Mononuclear cell (primary cell): ENCODE measurements around the gene ROCK2. TPM values are rescaled to one million over a fixed set of nuclear protein-coding genes. Genes with fewer than 3 reads are reported as not detected.

Source experiments
- H3K27me3 ChIP-seq: 2 replicates; pipeline ENCODE4 v1.6.0; 2011; ENCODE audit warnings: low read length, control low read depth; ENCODE audit not compliant: insufficient read depth
- H3K4me1 ChIP-seq: 2 replicates; pipeline ENCODE4 v1.5.1; 2011; ENCODE audit warnings: mild to moderate bottlenecking, low read length, control low read depth; ENCODE audit not compliant: insufficient read depth
- H3K4me3 ChIP-seq: 2 replicates; pipeline ENCODE4 v1.5.1; 2011; ENCODE audit warnings: mild to moderate bottlenecking, low read length, moderate library complexity
- H3K9me3 ChIP-seq: 2 replicates; pipeline ENCODE4 v1.5.1; 2011; ENCODE audit warnings: low read depth, mild to moderate bottlenecking, control low read depth, low read length
- total RNA-seq: library from RNA; depleted of rRNA; stranded (reverse); fragments of >200 nt; gene quantifications from one replicate; pipeline ENCODE4 v1.2.3, GENCODE V29; 2012

Gene ROCK2
- total RNA-seq, 1 donor = 8.5 TPM

- H3K4me3 ChIP-seq = no peak overlapping the region
- no peaks in the 10 kb centered on the region for H3K4me1 ChIP-seq
- no peaks in the 10 kb centered on the region for H3K27me3 ChIP-seq
- H3K9me3 ChIP-seq = no peaks in the 10 kb centered on the region
Observed at GRCh38 chr2:11355194-11356053, 11.0 kb upstream of the ROCK2 start.

- Histone ChIP-seq H3K4me3 (no peak overlapping the region), H3K4me1 (no peaks in the 10 kb centered on the region), H3K9me3 (no peaks in the 10 kb centered on the region), H3K27me3 (no peaks in the 10 kb centered on the region)
Observed at GRCh38 chr2:11354363-11355154, 10.1 kb upstream of the ROCK2 start.

GRCh38 chr2:11352781-11353537 lies 8.5 kb upstream of the ROCK2 start:
- no peak overlapping the region for H3K4me3 ChIP-seq
- H3K4me1 ChIP-seq = no peaks in the 10 kb centered on the region
- no peaks in the 10 kb centered on the region for H3K27me3 ChIP-seq
- no peaks in the 10 kb centered on the region for H3K9me3 ChIP-seq

- Histone ChIP-seq H3K27me3 (no peaks in the 10 kb centered on the region), H3K4me3 (no peak overlapping the region), H3K4me1 (peaks cover 9% of the 10 kb centered on the region), H3K9me3 (no peaks in the 10 kb centered on the region)
Observed at GRCh38 chr2:11348209-11348749, 3.8 kb upstream of the ROCK2 start.

GRCh38 chr2:11347403-11347959 lies 3.0 kb upstream of the ROCK2 start:
- Histone ChIP-seq H3K4me3 (no peak overlapping the region), H3K9me3 (no peaks in the 10 kb centered on the region), H3K27me3 (no peaks in the 10 kb centered on the region), H3K4me1 (peaks cover 17% of the 10 kb centered on the region)

GRCh38 chr2:11346023-11346482 lies 1.6 kb upstream of the ROCK2 start:
- no peak overlapping the region for H3K4me3 ChIP-seq
- H3K9me3 ChIP-seq = no peaks in the 10 kb centered on the region
- H3K4me1 ChIP-seq = peaks cover 19% of the 10 kb centered on the region
- H3K27me3 ChIP-seq = no peaks in the 10 kb centered on the region

GRCh38 chr2:11344956-11345677 lies 681 bp upstream of the ROCK2 start:
- Histone ChIP-seq H3K4me1 (peaks cover 19% of the 10 kb centered on the region), H3K27me3 (no peaks in the 10 kb centered on the region), H3K4me3 (peak overlapping the region; percentile 73), H3K9me3 (no peaks in the 10 kb centered on the region)

- no peaks in the 10 kb centered on the region for H3K27me3 ChIP-seq
- H3K4me1 ChIP-seq = peaks cover 19% of the 10 kb centered on the region
- H3K9me3 ChIP-seq = no peaks in the 10 kb centered on the region
- H3K4me3 ChIP-seq = peak overlapping the region; percentile 73
Observed at GRCh38 chr2:11343650-11344341, 640 bp downstream of the ROCK2 start.

GRCh38 chr2:11343368-11343649 lies 1.1 kb downstream of the ROCK2 start:
- Histone ChIP-seq H3K4me3 (peak overlapping the region; percentile 73), H3K27me3 (no peaks in the 10 kb centered on the region), H3K9me3 (no peaks in the 10 kb centered on the region), H3K4me1 (peaks cover 19% of the 10 kb centered on the region)

- Histone ChIP-seq H3K9me3 (no peaks in the 10 kb centered on the region), H3K4me3 (peak overlapping the region; percentile 73), H3K27me3 (no peaks in the 10 kb centered on the region), H3K4me1 (peaks cover 19% of the 10 kb centered on the region)
Observed at GRCh38 chr2:11342551-11343367, 1.7 kb downstream of the ROCK2 start.

- no peaks in the 10 kb centered on the region for H3K9me3 ChIP-seq
- no peaks in the 10 kb centered on the region for H3K27me3 ChIP-seq
- no peak overlapping the region for H3K4me3 ChIP-seq
- peaks cover 19% of the 10 kb centered on the region for H3K4me1 ChIP-seq
Observed at GRCh38 chr2:11340717-11341116, 3.7 kb downstream of the ROCK2 start.

GRCh38 chr2:11339508-11340083 lies 4.8 kb downstream of the ROCK2 start:
- H3K27me3 ChIP-seq = no peaks in the 10 kb centered on the region
- H3K4me3 ChIP-seq = no peak overlapping the region
- peaks cover 12% of the 10 kb centered on the region for H3K4me1 ChIP-seq

GRCh38 chr2:11338580-11338979 lies 5.9 kb downstream of the ROCK2 start:
- H3K27me3 ChIP-seq = no peaks in the 10 kb centered on the region
- no peaks in the 10 kb centered on the region for H3K9me3 ChIP-seq
- no peak overlapping the region for H3K4me3 ChIP-seq
- peaks cover 12% of the 10 kb centered on the region for H3K4me1 ChIP-seq

More at GRCh38 chr2:11339508-11340083, 4.8 kb downstream of the ROCK2 start:
- H3K9me3 ChIP-seq = no peaks in the 10 kb centered on the region
